HUES64 (cell line): ENCODE measurements around the gene PDE4D.
"Not testable (repeated sequence)": the region's sequence is repeated elsewhere in the genome, so short reads cannot be mapped to it uniquely, and the experiment has no call there.

Source experiments
- H3K27ac ChIP-seq: 2 replicates; pipeline ENCODE4 v1.7.0; 2013; ENCODE audit warnings: low read depth, low read length, inconsistent platforms
- H3K27me3 ChIP-seq: 2 replicates; pipeline ENCODE4 v1.6.1; 2013; ENCODE audit warnings: mild to moderate bottlenecking, low read length; ENCODE audit not compliant: insufficient read depth
- H3K36me3 ChIP-seq: 2 replicates; pipeline ENCODE4 v1.6.1; 2013; ENCODE audit warnings: mild to moderate bottlenecking, low read length; ENCODE audit not compliant: insufficient read depth
- H3K4me1 ChIP-seq: 2 replicates; pipeline ENCODE4 v1.6.1; 2013; ENCODE audit warnings: mild to moderate bottlenecking, low read length, moderate library complexity; ENCODE audit not compliant: insufficient read depth
- H3K4me3 ChIP-seq: 2 replicates; pipeline ENCODE4 v1.5.1; 2013; ENCODE audit warnings: mild to moderate bottlenecking, low read length, moderate library complexity
- H3K9ac ChIP-seq: 2 replicates; pipeline ENCODE4 v1.6.1; 2013; ENCODE audit warnings: mild to moderate bottlenecking, low read depth, low read length
- H3K9me3 ChIP-seq: 2 replicates; pipeline ENCODE4 v1.6.1; 2013; ENCODE audit warnings: low read depth, low read length; ENCODE audit not compliant: insufficient read depth
- WGBS: fragments of 150-250, 120-280 bp; methylation state at CpG from one replicate; pipeline ENCODE4 v1.1.7; 2013; ENCODE audit warnings: missing lambda C conversion rate; 5-methylcytosine and 5-hydroxymethylcytosine counted together

PDE4D gene

DNA sequence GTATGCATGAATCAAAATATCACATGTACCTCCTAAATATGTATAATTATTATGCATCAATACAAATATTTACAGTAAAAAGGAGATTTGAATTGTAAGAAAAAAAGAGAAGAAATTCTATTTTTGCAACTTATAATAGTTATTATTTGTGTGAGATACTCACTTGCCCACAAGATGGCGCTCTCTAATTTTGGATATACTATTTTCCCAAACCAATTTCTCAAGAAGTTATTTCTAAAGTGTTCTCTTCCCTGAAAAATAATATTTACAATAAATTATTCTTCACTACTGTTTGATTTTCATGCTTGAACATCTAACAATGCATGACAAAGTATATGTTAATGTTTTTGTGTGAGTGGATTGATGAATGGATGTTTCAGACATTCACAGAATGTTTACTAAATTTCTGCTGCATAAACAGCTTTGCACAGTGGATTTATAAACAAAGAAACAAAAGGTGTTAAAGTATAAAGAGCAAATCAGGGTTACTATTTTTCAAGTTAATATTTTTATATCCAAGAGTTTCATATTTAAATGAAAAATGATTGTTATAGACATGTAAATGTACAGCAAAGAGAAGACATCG is 503.4 kb downstream of the PDE4D start:
- H3K36me3 ChIP-seq: no peaks in the 10 kb centered on the region
- H3K27ac ChIP-seq: no peak overlapping the region
- peaks cover 5% of the 10 kb centered on the region; the same call in 1 of the 2 replicates for H3K9me3 ChIP-seq
- H3K4me3 ChIP-seq: no peak overlapping the region
- peaks cover 6% of the 10 kb centered on the region; the same call in 1 of the 2 replicates for H3K4me1 ChIP-seq
- no peaks in the 10 kb centered on the region for H3K27me3 ChIP-seq
- no peak overlapping the region for H3K9ac ChIP-seq
- 98% methylated on average over 1 of the region's 2 CpGs for WGBS

DNA sequence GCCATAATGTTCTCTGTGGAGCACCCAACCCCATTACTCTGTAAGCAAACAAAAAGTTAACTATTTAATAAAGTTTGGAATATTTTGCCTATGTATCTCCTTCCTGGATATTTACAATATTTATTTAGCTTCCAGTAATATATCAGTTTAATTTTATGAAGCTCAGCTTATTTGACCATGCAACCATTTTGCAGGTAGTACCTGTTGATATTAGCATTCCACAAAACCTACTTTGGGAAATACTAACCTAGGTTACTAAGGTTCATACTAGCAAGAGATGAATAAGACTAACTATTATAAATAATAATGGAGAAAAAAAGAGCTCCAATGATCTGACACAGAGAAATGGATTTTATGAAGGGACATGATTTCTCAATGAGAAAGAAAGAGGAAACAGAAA is 506.4 kb downstream of the PDE4D start:
- Histone ChIP-seq H3K4me1 (peaks cover 6% of the 10 kb centered on the region; the same call in 1 of the 2 replicates), H3K4me3 (no peak overlapping the region), H3K27me3 (no peaks in the 10 kb centered on the region), H3K36me3 (no peaks in the 10 kb centered on the region), H3K27ac (no peak overlapping the region), H3K9ac (no peak overlapping the region), H3K9me3 (no peaks in the 10 kb centered on the region)

DNA sequence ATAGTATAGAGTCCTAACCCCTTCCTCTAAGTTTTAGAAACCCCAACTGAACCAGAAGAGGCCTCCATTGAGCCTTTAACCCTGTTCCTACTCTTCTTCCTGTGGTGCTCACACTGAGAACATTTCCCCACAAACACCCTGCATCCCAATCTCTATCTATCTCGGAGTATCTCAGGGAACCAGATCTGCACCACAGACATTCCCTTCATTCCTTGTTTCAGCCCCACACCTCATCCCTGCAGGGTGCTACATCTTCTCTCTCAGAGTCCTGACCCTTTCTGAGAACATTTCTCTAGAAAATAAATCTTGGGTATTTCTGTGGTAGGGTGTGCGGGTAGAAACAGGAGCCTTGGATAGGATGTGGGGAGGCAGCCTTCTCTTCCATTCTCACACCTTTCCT is 507.8 kb downstream of the PDE4D start:
- no peak overlapping the region for H3K27ac ChIP-seq

DNA sequence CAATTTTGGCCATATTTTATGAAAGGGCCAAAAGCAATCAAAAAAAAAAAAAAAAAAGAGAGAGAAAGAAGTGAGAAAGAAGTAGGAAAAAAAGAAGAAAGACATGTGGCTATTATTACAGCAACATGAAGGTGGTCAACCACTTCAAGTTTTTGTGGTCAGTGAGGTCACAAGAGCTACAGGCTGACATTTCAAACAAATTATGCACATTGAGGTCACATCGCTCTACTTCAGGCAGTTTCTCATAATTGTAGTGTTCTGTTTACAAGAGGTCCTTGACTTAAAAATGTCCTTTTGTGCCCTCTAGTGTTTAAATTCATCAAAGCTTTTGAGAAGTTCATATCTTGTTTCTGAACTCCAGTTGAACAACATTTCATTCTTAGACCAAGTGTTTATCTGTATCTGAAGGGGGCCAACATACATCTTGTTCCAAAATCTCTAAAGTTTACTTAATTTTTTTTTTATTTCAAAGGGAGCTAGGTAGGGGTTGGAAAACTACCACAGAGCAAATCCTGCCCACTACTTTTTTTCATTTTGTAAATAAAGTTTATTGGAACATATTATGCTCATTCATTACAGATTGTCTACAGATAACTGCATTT is 513.1 kb downstream of the PDE4D start:
- Histone ChIP-seq H3K27ac (no peak overlapping the region), H3K4me1 (peaks cover under 1% of the 10 kb centered on the region; the same call in 1 of the 2 replicates), H3K27me3 (no peaks in the 10 kb centered on the region), H3K9ac (no peak overlapping the region), H3K4me3 (no peak overlapping the region), H3K9me3 (no peaks in the 10 kb centered on the region), H3K36me3 (no peaks in the 10 kb centered on the region)
- WGBS: 89% methylated on average over 1 of the region's 1 CpG

More for the DNA sequence above, 507.8 kb downstream of the PDE4D start:
- Histone ChIP-seq H3K9ac (no peak overlapping the region), H3K27me3 (no peaks in the 10 kb centered on the region), H3K9me3 (no peaks in the 10 kb centered on the region), H3K36me3 (no peaks in the 10 kb centered on the region), H3K4me1 (peaks cover 6% of the 10 kb centered on the region; the same call in 1 of the 2 replicates), H3K4me3 (no peak overlapping the region)
- WGBS: 82% methylated on average over 1 of the region's 2 CpGs

DNA sequence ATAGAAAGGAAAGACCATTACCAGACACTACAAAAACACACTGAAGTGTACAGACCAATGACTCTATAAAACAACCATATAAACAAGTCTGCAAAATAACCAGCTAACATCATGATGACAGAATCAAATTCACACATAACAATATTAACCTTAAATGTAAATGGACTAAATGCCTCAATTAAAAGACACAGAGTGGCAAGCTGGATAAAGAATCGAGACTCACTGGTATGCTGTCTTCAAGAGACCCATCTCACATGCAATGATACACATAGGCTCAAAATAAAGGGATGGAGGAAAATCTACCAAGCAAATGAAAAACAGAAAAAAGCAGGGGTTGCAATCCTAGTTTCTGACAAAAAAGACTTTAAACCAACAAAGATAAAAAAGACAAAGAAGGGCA is 519.5 kb downstream of the PDE4D start:
- not testable (repeated sequence) for H3K4me3 ChIP-seq, H3K27me3 ChIP-seq, H3K27ac ChIP-seq, H3K9me3 ChIP-seq, H3K36me3 ChIP-seq, H3K4me1 ChIP-seq, H3K9ac ChIP-seq
- WGBS: 100% methylated on average over 1 of the region's 1 CpG

DNA sequence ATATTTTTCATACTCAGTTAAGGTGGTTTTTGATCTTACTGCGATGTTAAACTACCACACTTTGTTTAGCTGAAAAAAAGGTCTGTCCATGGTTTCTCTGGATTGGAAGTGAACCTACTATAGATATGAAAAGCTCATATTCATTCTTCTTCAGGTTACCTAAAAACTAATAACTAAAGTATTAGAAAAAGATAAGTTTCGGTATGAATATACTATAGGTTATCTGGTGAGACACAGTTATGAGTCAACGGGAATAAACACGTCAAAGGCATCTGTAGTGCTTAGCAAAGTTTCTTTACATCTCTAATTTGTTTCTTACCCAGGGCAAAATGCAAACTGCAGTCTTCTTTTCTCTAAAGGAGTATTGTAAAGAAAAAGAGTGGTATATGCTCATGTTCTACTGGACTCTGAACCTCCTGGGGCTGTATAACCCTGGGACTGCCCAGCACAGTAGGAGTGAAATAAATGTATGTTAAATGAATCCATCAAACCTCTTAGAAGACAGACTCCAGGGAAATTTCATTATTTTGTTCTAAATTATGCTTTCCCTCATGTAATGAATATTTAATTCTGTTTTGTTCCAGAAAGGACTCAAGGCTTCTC is 521.9 kb downstream of the PDE4D start:
- Histone ChIP-seq H3K27ac (no peak overlapping the region), H3K36me3 (no peaks in the 10 kb centered on the region), H3K27me3 (no peaks in the 10 kb centered on the region), H3K4me1 (peaks cover 6% of the 10 kb centered on the region; the same call in 1 of the 2 replicates), H3K9me3 (peaks cover 5% of the 10 kb centered on the region; the same call in 1 of the 2 replicates), H3K4me3 (no peak overlapping the region), H3K9ac (no peak overlapping the region)
- 97% methylated on average over 2 of the region's 4 CpGs for WGBS

DNA sequence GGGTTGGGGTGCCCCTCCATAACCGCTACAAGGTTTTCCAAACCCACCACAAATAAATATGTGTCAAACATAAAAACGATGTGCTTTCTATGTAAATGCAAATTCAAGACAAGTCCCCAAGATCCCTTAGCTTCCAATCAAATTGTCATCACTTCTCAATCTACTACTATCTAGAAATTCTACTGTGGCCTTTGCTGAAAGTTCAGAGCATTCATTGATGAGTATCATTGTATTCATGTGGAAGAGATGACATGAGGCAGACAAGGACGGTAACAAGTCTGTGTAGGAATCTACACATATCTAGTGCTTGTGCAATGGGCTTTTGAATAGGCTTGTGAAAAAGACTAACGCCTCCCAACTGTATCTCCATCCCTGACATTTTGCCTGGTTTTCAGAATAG is 524.6 kb downstream of the PDE4D start:
- H3K27ac ChIP-seq: no peak overlapping the region

DNA sequence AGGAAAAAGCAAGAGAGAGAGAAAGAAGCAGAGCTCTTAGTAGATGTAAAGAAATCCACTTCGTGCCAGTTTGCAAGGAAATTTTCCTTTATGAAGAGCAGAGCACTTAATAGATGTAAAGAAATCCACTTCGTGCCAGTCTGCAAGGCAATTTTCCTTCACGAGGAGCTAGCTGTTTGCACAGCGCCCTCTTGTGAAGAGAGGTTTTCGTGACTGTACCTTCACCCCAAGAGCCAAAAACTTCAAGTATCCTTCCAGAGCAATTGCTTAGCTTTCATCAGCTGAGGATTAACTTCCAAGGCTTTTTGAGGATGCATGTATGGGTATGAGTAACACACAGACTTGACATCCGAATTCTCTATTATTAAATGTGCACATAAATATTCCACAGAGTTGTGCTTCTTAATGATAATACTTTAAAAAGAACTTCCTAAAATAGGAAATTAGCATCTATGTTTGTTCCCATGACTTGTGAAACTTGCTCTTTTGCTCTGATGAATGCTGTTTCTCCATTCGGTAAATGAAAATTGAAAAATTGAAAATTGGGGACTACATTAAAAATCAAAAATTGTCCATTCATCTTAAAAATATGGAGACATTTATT is 525.6 kb downstream of the PDE4D start:
- H3K27me3 ChIP-seq: no peaks in the 10 kb centered on the region
- no peak overlapping the region for H3K9ac ChIP-seq
- H3K9me3 ChIP-seq: no peaks in the 10 kb centered on the region
- peaks cover 6% of the 10 kb centered on the region; the same call in 1 of the 2 replicates for H3K4me1 ChIP-seq
- no peak overlapping the region for H3K4me3 ChIP-seq
- H3K36me3 ChIP-seq: no peaks in the 10 kb centered on the region
- 18% methylated on average over 6 of the region's 7 CpGs for WGBS
- H3K27ac ChIP-seq: no peak overlapping the region

More for the DNA sequence above, 524.6 kb downstream of the PDE4D start:
- no peaks in the 10 kb centered on the region for H3K27me3 ChIP-seq
- H3K9ac ChIP-seq: no peak overlapping the region
- H3K4me1 ChIP-seq: peaks cover 6% of the 10 kb centered on the region; the same call in 1 of the 2 replicates
- no peaks in the 10 kb centered on the region for H3K36me3 ChIP-seq
- 94% methylated on average over 4 of the region's 4 CpGs for WGBS
- H3K9me3 ChIP-seq: peaks cover 5% of the 10 kb centered on the region; the same call in 1 of the 2 replicates
- H3K4me3 ChIP-seq: no peak overlapping the region

DNA sequence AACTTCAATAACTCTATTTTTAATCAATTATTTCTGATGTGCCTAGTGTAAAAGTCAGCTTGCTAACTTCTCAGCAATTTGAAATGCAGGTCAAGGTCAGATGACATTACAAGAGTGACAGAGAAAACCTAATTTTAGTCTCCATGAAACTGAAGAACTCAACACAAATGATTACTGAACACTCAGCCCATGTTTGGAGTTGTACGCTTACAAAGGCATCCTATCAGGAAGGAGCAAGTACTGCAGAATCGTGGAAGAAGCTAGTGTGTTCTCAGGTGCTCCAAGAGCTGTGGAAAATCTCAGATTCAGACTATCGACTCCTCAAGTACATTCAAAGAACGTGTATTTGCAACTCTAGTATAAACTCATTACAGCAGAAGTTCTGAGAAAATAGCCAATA is 526.7 kb downstream of the PDE4D start:
- 93% methylated on average over 4 of the region's 4 CpGs for WGBS

DNA sequence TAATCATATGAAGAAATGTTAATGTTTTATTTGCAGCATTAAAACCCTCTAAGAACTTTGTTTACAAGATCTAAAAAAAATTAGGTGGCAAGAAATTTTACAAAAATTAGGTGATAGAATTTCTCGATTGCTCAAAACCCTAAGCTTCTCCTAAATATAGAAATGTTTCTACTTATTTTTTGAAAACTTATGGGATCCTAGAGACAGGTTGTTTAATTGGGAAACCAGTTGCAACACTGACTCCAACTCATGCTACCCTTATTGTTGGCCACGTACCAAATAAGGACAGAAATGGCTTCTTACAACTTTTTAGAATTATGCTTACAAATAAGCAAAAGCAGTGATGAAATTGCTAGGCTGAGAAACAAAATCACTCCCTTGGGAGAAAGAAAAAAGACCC is 531.1 kb downstream of the PDE4D start:
- Histone ChIP-seq H3K27ac (no peak overlapping the region), H3K9me3 (no peaks in the 10 kb centered on the region), H3K4me1 (peaks cover 17% of the 10 kb centered on the region), H3K9ac (no peak overlapping the region), H3K27me3 (no peaks in the 10 kb centered on the region), H3K4me3 (no peak overlapping the region), H3K36me3 (no peaks in the 10 kb centered on the region)
- WGBS: 86% methylated on average over 1 of the region's 2 CpGs

More for the DNA sequence above, 526.7 kb downstream of the PDE4D start:
- no peaks in the 10 kb centered on the region for H3K9me3 ChIP-seq
- no peak overlapping the region for H3K4me3 ChIP-seq
- no peak overlapping the region for H3K27ac ChIP-seq
- H3K9ac ChIP-seq: no peak overlapping the region
- no peaks in the 10 kb centered on the region for H3K36me3 ChIP-seq
- H3K4me1 ChIP-seq: peaks cover 6% of the 10 kb centered on the region; the same call in 1 of the 2 replicates
- no peaks in the 10 kb centered on the region for H3K27me3 ChIP-seq

DNA sequence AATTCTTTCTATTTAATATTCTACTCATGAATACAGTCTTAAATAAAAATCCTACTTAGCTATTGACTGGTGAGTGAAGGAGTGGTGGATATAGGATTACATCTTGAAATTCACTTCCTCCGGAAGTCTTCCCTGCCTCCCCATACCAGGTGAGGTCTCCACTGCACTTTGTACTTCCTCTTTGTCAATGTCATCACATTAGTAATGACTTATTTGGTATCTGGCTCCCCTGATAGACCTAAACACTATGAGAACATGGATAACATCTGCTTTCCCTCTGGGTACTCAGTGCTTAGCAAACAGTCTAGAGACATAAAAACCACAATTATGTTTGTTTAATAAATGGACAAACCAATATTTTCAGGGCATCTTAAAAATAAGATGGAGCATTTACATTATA is 532.1 kb downstream of the PDE4D start:
- Histone ChIP-seq H3K9me3 (no peaks in the 10 kb centered on the region), H3K27ac (no peak overlapping the region), H3K4me3 (no peak overlapping the region), H3K9ac (no peak overlapping the region), H3K36me3 (no peaks in the 10 kb centered on the region), H3K4me1 (peaks cover 27% of the 10 kb centered on the region), H3K27me3 (no peaks in the 10 kb centered on the region)
- 88% methylated on average over 1 of the region's 1 CpG for WGBS
